ENCODE data around the gene HSPB9. TPM values are rescaled to one million over a fixed set of nuclear protein-coding genes. Genes with fewer than 3 reads are reported as not detected.
A peak's percentile ranks its signal among the peaks of the same experiment; 100 is the strongest.

The HSPB9 gene
- total and polyA plus RNA-seq, 2 donors (not counting 3 experiments of a cell fraction or from before 2014, with no cell fraction given): not detected

- Histone ChIP-seq H3K4me1 (ENCODE audit: control insufficient read depth, extremely low read depth, insufficient read depth, low read length) (peaks cover 5% of the 10 kb centered on the region), H3K27me3 (ENCODE audit: control insufficient read depth in 2 of 2, insufficient read depth in 2 of 2, low read length in 2 of 2) (no peaks in the 10 kb centered on the region), H3K36me3 (ENCODE audit: control insufficient read depth in 2 of 2, extremely low read depth in 1 of 2, insufficient read depth in 2 of 2, low read length in 2 of 2) (peaks cover 2 to 3% of the 10 kb centered on the region in 2 experiments), H2AFZ (ENCODE audit: low read depth, low read length) (no peak overlapping the region), H3K9ac (replicated peaks; ENCODE audit: extremely low read depth, insufficient read depth, low read length) (no peak overlapping the region), H3K27ac (ENCODE audit: insufficient read depth, low read depth, low read length) (no peak overlapping the region), H3K79me2 (ENCODE audit: control insufficient read depth, insufficient read depth, low read length) (no peaks in the 10 kb centered on the region), H3K9me1 (replicated peaks; ENCODE audit: control insufficient read depth, extremely low read depth, insufficient read depth, low read length) (no peaks in the 10 kb centered on the region), H4K20me1 (replicated peaks; ENCODE audit: control insufficient read depth, extremely low read depth, insufficient read depth, low read length) (no peaks in the 10 kb centered on the region), H3K9me3 (replicated peaks; ENCODE audit: control insufficient read depth, insufficient read depth, low read length) (no peaks in the 10 kb centered on the region), H3K4me3 (replicated peaks in 1 of 3; ENCODE audit: insufficient read depth in 1 of 3, low read depth in 1 of 3, low read length in 3 of 3) (no peak overlapping the region), H3K4me2 (ENCODE audit: insufficient read depth, low read length) (peak overlapping the region; percentile 44)
- ChIA-PET POLR2A (interaction anchor here (0.6 kb wide), 1 partner anchor 45 kb away, joined by 4 read pairs; no protein-coding TSS in a partner anchor), CTCF (interaction anchor here (0.7 to 6.8 kb wide), 9 partner anchors 12 to 397 kb away, joined by 3 to 74 read pairs (median 4); partner anchors contain the start of genes CNP, HCRT and KCNH4)
- dilution Hi-C loops (cut with MboI; ENCODE audit: extremely low pct_ligation_motif_present, low sequenced_read_pairs) (loop anchor here (25.0 kb wide), 1 partner anchor 158 kb away; the partner anchor contains the start of gene CNP), intact Hi-C loops (cut with micrococcal nuclease) (loop anchor here (2.0 kb wide), 1 partner anchor 61 kb away; the partner anchor contains the start of gene KCNH4)
- TF ChIP-seq POLR2AphosphoS5 (IDR thresholded peaks at IDR 0.05; ENCODE audit: insufficient read depth, low read depth, low read length) (no peak), MYC (IDR thresholded peaks at IDR 0.05; ENCODE audit: low read depth, low read length) (no peak), GATA2 (IDR thresholded peaks at IDR 0.05; ENCODE audit: insufficient read depth, insufficient read length, low read depth, low read length) (no peak), EZH2 (IDR thresholded peaks at IDR 0.05; ENCODE audit: borderline replicate concordance, low read depth, low read length, severe bottlenecking) (no peak), POLR2A (IDR thresholded peaks at IDR 0.05; ENCODE audit: low read depth, low read length) (no peak), MAX (IDR thresholded peaks at IDR 0.05; ENCODE audit: insufficient read depth, insufficient read length) (no peak)
- no TSS peak for BruUV-seq (replicated peaks)
- FAIRE-seq (peak; percentile 15), DNase-seq (ENCODE audit: low read depth, low spot score) (no peak)
Observed at GRCh38 chr17:42120161-42120769, 2.3 kb upstream of the HSPB9 start.
